CD4-positive, alpha-beta T cell treated with Interferon gamma for 1 hour (primary cell): ENCODE measurements around the gene TUFT1.
"Not testable (repeated sequence)": the region's sequence is repeated elsewhere in the genome, so short reads cannot be mapped to it uniquely, and the experiment has no call there.

Source experiments
- DNase-seq: peaks from one replicate; pipeline ENCODE4 v3.0.0-alpha.2; 2020

TUFT1 gene

GRCh38 chr1:151618996-151619395 is 78.9 kb downstream of the TUFT1 start:
- not testable (repeated sequence) for DNase-seq

GRCh38 chr1:151619489-151620093 is 79.5 kb downstream of the TUFT1 start:
- no peak for DNase-seq

- DNase-seq: no peak
Observed at GRCh38 chr1:151620286-151620685, 80.2 kb downstream of the TUFT1 start.

GRCh38 chr1:151621351-151621750 is 81.2 kb downstream of the TUFT1 start:
- no peak for DNase-seq

GRCh38 chr1:151624783-151625182 is 84.7 kb downstream of the TUFT1 start:
- DNase-seq: no peak

GRCh38 chr1:151626740-151627334 is 86.7 kb downstream of the TUFT1 start:
- DNase-seq: no peak

- no peak for DNase-seq
Observed at GRCh38 chr1:151629278-151629677, 89.2 kb downstream of the TUFT1 start.
